AG09319 (cell line): ENCODE measurements around the gene NVL.
A peak's percentile ranks its signal among the peaks of the same experiment; 100 is the strongest.

Experiments
- DNase-seq: peaks from one replicate; pipeline ENCODE4 v3.0.0-alpha.2; 2010; ENCODE audit warnings: low read depth; ENCODE audit errors: extremely low read depth
- CTCF ChIP-seq: IDR thresholded peaks from 2 replicates; pipeline ENCODE4 v1.5.1; 2011; ENCODE audit warnings: low read depth, mild to moderate bottlenecking, inconsistent platforms, low read length, moderate library complexity

The NVL gene

DNA sequence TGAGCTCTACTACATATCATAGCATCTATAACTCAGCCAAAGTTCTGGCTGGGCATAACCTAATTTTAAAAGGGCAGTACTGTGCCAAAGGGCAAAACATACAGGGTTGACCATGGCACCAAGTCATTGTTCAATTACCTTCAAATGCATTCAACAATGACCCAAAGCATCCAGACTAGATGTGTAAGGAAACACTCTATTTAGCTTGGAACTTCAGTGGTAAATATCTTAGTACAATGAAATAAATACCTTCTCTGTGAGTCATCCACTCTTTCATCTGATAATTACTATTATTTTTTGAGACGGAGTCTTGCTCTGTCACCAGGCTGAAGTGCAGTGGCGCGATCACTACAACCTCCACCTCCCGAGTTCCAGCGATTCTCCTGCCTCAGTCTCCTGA is 70.0 kb downstream of the NVL start:
- no peak for TF ChIP-seq CTCF
- no peak for DNase-seq

- DNase-seq, result no peak
- TF ChIP-seq CTCF, result no peak
These were observed 71.6 kb downstream of the NVL start for GRCh38 chr1:224258351-224258750.

DNA sequence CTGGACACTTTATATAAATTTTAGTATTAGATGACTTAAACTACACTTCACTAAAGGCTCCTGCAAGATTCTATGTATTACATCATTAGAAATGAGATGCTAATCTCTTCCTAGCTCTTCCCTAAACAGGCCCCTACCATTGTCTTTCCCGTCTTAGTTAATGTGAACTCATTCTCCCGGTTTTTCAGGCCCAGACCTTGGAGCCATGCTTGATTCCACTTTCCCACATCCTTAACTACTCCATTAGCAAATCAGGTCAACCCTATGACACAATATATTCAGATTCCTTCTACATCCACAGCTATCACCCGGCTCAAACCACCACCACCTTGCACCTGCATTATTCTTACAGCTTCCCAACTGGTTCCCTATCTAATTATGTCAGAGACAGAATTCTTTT is 73.3 kb downstream of the NVL start:
- no peak for DNase-seq
- TF ChIP-seq CTCF, result no peak

- no peak for TF ChIP-seq CTCF
- no peak for DNase-seq
These were observed 76.3 kb downstream of the NVL start for GRCh38 chr1:224253721-224254120.

- no peak for DNase-seq
- no peak for TF ChIP-seq CTCF
These were observed 77.5 kb downstream of the NVL start for GRCh38 chr1:224252479-224252878.

- no peak for TF ChIP-seq CTCF
- DNase-seq, result no peak
These were observed 78.2 kb downstream of the NVL start for GRCh38 chr1:224251741-224252146.

- peak; percentile 20 for DNase-seq
These were observed 84.8 kb downstream of the NVL start for GRCh38 chr1:224245188-224245587.

More at GRCh38 chr1:224245188-224245587, 84.8 kb downstream of the NVL start:
- TF ChIP-seq CTCF, result no peak
